Neural crest cell (in vitro differentiated cells): ENCODE data around the gene FNDC3B. TPM values are rescaled to one million over a fixed set of nuclear protein-coding genes. Genes with fewer than 3 reads are reported as not detected.

ENCODE experiments used
- DNase-seq: peaks from one replicate; pipeline ENCODE4 v3.0.0; 2021; ENCODE audit warnings: low read depth, mixed read lengths, low spot score
- H3K27ac Mint-ChIP-seq: one replicate; pipeline ENCODE4 v1.8.0; 2021; ENCODE audit warnings: mild to moderate bottlenecking, mixed read lengths; ENCODE audit not compliant: unreplicated experiment
- H3K27me3 Mint-ChIP-seq: 2 replicates; pipeline ENCODE4 v1.8.0; 2021; ENCODE audit warnings: low read depth, mild to moderate bottlenecking, mixed read lengths
- H3K36me3 Mint-ChIP-seq: 2 replicates; pipeline ENCODE4 v1.8.0; 2021; ENCODE audit warnings: low read depth, mild to moderate bottlenecking, mixed read lengths
- H3K4me1 Mint-ChIP-seq: 2 replicates; pipeline ENCODE4 v1.8.0; 2021; ENCODE audit warnings: mixed read lengths
- H3K4me3 Mint-ChIP-seq: one replicate; pipeline ENCODE4 v1.8.0; 2021; ENCODE audit warnings: mild to moderate bottlenecking, mixed read lengths
- H3K9me3 Mint-ChIP-seq: 2 replicates; pipeline ENCODE4 v1.8.0; 2021; ENCODE audit warnings: mixed read lengths
- CTCF ChIP-seq: fragments of 200-600 bp; sonication (generic); conservative IDR thresholded peaks from 2 replicates; pipeline ENCODE4 v1.5.0; 2021; ENCODE audit warnings: antibody characterized with exemption, mild to moderate bottlenecking
- total RNA-seq: library from RNA; stranded (reverse); gene quantifications from 2 replicates; pipeline ENCODE4 v1.2.1, GENCODE V29; 2021

The FNDC3B gene
- total RNA-seq, 1 donor from 2014 or later: 41.5 TPM

GRCh38 chr3:172132721-172133311, 93.4 kb downstream of the FNDC3B start:
- TF ChIP-seq CTCF: no peak
- no peak overlapping the region for H3K27ac Mint-ChIP-seq
- no peaks in the 10 kb centered on the region for H3K27me3 Mint-ChIP-seq
- H3K4me3 Mint-ChIP-seq: no peak overlapping the region
- H3K4me1 Mint-ChIP-seq: peaks cover 64% of the 10 kb centered on the region
- no peak for DNase-seq
- peaks cover 7% of the 10 kb centered on the region for H3K36me3 Mint-ChIP-seq
- H3K9me3 Mint-ChIP-seq: no peaks in the 10 kb centered on the region

- H3K27ac Mint-ChIP-seq: no peak overlapping the region
- H3K4me1 Mint-ChIP-seq: peaks cover 68% of the 10 kb centered on the region
- H3K9me3 Mint-ChIP-seq: no peaks in the 10 kb centered on the region
- TF ChIP-seq CTCF: no peak
- H3K36me3 Mint-ChIP-seq: peaks cover 7% of the 10 kb centered on the region
- no peaks in the 10 kb centered on the region for H3K27me3 Mint-ChIP-seq
- H3K4me3 Mint-ChIP-seq: no peak overlapping the region
- no peak for DNase-seq
These were observed 94.5 kb downstream of the FNDC3B start for GRCh38 chr3:172133838-172134237.

- Mint-ChIP-seq H3K27me3 (no peaks in the 10 kb centered on the region), H3K4me1 (peaks cover 70% of the 10 kb centered on the region), H3K4me3 (no peak overlapping the region)
These were observed 95.0 kb downstream of the FNDC3B start for GRCh38 chr3:172134352-172134751.

GRCh38 chr3:172135185-172135584, 95.8 kb downstream of the FNDC3B start:
- peaks cover 70% of the 10 kb centered on the region for H3K4me1 Mint-ChIP-seq
- H3K9me3 Mint-ChIP-seq: no peaks in the 10 kb centered on the region
- H3K27ac Mint-ChIP-seq: peak overlapping the region; percentile 60

More at GRCh38 chr3:172134352-172134751, 95.0 kb downstream of the FNDC3B start:
- no peaks in the 10 kb centered on the region for H3K9me3 Mint-ChIP-seq
- H3K36me3 Mint-ChIP-seq: peaks cover 5% of the 10 kb centered on the region
- no peak for DNase-seq
- H3K27ac Mint-ChIP-seq: no peak overlapping the region
- no peak for TF ChIP-seq CTCF

GRCh38 chr3:172135820-172136219, 96.4 kb downstream of the FNDC3B start:
- no peak for TF ChIP-seq CTCF
- Mint-ChIP-seq H3K27ac (peak overlapping the region; percentile 60), H3K36me3 (no peaks in the 10 kb centered on the region), H3K4me3 (no peak overlapping the region), H3K9me3 (no peaks in the 10 kb centered on the region), H3K4me1 (peaks cover 71% of the 10 kb centered on the region), H3K27me3 (no peaks in the 10 kb centered on the region)
- no peak for DNase-seq

More at GRCh38 chr3:172135185-172135584, 95.8 kb downstream of the FNDC3B start:
- TF ChIP-seq CTCF: no peak
- no peaks in the 10 kb centered on the region for H3K27me3 Mint-ChIP-seq
- H3K36me3 Mint-ChIP-seq: peaks cover 2% of the 10 kb centered on the region
- no peak overlapping the region for H3K4me3 Mint-ChIP-seq
- no peak for DNase-seq
